NCI-H2081 (cell line): ENCODE results near the gene PRCP.

Source experiments
- DNase-seq, 2 experiments: peaks; one replicate each; lab custom pipeline; 2025; lab: John Stamatoyannopoulos, UW

PRCP gene

DNA sequence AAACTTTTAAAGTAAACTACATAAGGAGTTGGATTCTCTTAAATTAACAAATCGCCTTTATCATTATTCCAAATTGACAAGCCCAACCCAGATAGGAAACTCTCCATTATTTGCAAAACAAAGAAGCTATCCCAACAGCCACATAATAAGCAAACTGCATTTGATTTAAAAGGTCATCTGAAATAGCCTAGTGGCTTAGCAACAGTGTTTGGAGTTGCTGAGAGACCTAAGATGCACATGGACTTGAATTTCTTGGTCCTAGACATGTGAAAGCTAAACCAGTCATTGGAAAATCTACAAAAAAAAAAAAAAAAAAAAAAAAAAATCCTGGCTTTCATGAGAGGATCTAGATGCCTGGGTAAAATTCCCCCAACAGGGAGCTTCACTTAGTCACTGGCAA is 69.5 kb downstream of the PRCP start:
- DNase-seq: no peak

DNA sequence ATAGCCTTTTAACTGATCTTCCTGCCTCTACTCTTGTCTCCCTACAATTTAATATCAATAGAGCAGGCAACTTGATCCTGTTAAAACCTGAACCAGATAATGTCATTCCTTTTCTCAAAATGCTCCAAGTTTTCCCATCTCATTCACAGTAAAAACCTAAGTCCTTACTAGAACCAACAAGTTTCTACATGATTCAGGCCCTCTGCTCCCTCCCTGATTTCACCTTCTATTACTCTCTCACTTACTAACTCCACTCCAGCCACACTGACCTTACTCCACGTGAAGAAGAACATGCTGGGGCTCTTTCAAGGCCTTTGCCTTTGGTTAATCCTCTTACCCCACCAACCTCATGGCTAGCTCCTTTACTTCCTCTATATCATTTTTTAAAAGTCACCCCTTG is 71.1 kb downstream of the PRCP start:
- DNase-seq: no peak

DNA sequence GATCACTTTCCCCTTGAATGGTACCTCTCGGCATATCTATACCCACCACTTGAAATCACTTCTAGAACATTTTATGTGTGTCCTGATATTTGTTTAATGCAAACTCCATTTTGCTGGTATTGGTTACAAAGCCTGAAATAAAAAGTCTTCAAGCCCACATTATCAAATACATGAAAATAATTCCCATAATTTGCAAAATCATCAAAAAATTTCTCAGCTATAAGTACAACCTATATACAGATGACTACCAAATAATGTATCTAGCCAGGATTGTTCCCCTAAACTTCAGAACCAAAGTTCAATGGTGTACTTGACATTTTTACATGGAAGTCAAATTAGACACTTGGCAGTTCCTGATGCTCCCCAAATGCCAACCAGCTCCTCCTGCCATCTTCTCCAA is 71.8 kb downstream of the PRCP start:
- DNase-seq: no peak

DNA sequence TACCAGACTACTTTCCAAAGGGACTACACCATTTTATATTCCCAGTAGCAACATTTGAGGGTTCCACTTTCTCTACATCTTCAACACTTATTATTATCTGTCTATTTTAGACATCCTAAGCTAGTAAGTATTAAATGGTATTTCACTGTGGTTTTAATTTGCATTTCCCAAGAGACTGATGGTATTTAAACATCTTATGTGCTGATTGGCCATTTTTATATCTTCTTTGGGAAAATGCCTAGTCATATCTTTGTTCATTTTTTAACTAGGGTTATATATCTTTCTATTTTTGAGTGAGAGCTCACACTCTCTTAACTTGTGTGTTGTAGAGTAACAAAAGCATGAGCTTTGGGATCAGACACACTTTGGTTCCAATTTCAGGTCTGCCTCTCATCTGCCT is 73.7 kb downstream of the PRCP start:
- no peak for DNase-seq

DNA sequence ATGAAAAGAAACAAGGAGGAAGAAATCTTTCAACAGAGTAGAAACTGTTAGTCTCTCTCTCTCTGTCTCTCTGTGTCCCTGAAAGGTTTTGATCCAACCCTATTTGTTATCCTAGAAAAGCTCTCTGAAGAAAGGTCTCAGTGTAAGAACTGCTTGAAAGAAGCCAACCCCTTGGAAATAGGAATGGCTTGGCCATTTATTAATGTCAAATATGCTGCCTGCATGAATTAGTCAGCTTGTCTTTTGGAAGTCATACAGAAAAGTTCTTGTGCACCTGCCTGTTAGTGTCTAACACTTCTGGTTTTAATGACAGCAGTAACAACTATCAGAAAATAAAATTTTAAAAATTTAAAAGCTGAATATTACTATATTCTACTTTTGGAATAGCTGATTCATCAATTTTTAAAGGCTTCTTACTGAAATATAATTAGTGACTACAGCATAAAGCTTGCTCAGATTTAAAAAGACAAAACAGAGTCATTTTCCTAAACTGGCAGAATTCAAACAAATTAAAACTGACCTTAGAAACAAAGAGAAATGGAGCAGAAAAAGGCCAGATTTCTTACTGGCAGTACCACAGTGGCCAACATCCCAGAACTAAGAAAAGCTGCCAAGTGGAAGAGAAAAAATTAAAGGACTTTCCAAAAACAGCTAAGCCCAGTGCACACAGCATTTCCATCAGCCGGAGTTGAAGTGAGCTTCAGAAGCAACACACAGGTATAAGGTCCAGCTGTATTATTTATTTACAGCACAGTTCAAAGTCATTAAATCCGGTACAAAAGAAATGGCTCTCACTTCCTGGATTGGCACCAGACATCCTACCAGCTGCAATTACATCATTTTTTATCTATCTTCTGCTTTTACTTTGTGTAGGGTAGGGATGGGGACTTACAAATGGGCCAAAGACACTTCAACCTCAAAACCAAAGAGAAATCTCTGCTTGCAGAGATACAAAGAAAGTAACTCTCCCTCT is 76.3 kb downstream of the PRCP start:
- peak in 1 of 2 experiments; percentile 56 for DNase-seq

GRCh38 chr11:82818409-82819043 is 81.7 kb downstream of the PRCP start:
- DNase-seq: no peak

- DNase-seq: no peak
Measured at GRCh38 chr11:82815406-82815805, 84.8 kb downstream of the PRCP start.

DNA sequence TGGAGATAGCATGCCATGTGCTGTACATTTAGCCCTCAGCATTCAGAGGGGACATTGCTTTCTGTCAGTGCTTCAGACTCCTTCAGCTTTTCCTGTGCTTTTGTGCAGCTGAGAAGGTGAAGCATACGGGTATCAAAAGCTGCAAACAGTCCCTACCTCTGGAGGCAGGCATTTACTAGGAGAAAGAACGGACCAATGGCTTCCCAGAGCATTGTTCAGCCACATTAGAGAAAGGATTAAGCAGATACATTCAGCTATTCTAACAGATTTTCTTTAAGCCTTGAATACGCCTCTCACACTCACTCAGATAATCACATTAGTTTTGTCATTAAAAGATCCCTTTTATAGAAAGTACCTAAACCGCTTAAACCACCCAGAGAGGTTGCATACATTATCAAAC is 85.9 kb downstream of the PRCP start:
- no peak for DNase-seq

GRCh38 chr11:82811369-82811768 is 88.9 kb downstream of the PRCP start:
- no peak for DNase-seq

- no peak for DNase-seq
Measured at GRCh38 chr11:82810738-82811137, 89.5 kb downstream of the PRCP start.

DNA sequence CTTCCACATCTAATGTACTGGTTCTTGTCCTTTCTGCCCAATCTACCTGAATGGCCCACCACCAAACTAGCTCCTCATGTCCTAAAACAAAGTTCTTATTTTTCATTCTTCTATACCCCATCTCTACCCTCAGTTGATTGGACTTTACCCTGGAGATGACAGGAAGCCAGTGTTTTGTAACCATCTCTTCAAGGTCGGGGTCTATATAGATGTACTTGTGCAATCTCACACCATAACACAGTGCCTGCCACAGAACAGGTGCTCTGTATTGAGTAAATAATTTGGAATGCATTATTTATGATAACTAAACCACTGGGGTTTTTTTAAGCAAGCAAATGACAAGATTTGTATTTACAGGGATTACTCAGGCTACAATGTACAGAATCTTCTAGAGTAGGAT is 89.9 kb downstream of the PRCP start:
- DNase-seq: no peak

- DNase-seq: no peak
Measured at GRCh38 chr11:82807646-82808045, 92.6 kb downstream of the PRCP start.

GRCh38 chr11:82802710-82803109 is 97.5 kb downstream of the PRCP start:
- DNase-seq: no peak

DNA sequence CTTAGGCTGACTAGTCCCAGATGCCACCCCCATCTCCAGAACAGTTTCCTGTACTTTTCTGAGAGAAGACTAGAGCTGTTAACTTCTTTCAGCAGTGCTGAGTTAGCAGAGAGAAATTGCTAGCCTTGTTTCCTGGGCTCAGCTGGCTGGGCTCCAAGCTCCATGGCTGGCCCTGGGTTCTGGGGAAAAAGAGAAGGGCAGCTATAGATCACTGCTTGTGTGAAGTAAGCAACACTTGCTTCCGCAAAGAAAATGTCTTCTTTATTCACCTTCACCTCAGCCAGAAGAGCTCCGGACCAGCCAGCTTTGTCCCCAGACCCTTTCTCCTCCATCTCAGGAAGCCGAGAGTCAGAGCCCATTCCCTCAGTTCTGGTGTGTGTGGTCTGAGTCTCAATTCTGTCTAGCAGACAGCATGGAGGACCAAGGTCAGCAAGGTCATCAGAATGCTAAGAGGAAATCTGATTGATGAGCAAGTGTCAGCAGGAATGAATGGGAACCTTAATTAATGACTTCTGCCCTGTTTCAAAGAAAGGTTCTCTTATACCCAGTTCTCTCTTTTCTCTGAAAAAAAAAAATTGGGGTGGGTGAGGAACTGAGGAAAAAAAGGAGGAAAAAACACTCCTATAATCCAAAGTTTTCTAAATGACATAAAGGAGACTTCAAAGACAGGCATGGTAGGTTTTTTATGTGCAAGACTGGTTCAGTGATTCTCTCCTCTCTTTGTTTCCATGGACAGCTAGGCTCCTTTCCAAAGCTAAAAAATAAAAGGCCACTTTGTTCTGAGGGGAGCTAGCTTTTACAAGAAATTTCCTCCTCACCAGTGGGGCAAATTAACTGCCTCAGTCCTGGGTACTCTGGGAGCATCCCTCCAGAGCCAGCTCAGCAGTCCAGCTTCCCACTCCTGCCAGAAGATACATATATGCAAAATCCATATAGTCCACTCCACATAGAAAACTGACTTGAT is 103.0 kb downstream of the PRCP start:
- DNase-seq: no peak

GRCh38 chr11:82794490-82794889 is 105.7 kb downstream of the PRCP start:
- DNase-seq: no peak

- no peak for DNase-seq
Measured at GRCh38 chr11:82792822-82793569, 107.2 kb downstream of the PRCP start.

GRCh38 chr11:82792319-82792718 is 107.9 kb downstream of the PRCP start:
- no peak for DNase-seq

DNA sequence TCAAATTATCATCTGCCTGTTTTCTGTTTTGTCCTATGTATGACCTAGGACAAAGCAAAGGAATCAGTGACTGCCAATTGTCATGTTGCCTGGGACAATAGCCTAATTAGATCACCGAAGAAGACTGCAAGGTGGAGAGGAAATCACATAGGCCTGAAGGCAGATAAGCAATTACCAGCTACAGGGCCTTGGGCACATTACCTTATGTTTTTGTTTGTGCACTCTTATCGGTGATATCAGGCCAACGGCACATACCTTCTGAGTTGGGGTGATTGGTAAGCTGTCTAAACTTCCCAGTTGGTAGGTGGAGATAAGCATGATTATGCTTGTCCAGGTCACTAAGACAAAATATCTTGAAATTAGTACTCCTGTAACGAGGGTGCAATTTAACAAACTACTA is 108.5 kb downstream of the PRCP start:
- no peak for DNase-seq

- DNase-seq: peak in 1 of 2 experiments; percentile 9
Measured at GRCh38 chr11:82790723-82791484, 109.3 kb downstream of the PRCP start.

- no peak for DNase-seq
Measured at GRCh38 chr11:82787981-82788380, 112.2 kb downstream of the PRCP start.

DNA sequence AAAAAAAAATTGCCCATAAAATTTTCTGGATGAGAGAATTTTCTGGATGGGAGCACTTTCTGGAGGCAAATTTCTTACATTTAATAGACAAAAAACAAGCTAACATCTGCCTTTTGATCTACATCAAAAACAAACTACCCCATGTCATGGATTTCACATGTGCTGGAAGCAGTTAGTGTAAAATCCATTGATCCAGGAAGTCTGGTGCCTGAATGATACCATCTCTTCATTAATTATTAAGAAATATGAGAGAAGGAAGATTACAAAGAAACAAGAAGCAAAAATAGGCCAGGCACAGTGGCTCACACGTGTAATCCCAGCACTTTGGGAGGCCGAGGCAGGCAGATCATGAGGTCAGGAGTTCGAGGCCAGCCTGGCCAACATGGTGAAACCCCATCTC is 113.4 kb downstream of the PRCP start:
- no peak for DNase-seq
